Natural killer cell (primary cell): ENCODE measurements around the gene KRT74. TPM values are rescaled to one million over a fixed set of nuclear protein-coding genes. Genes with fewer than 3 reads are reported as not detected.

ENCODE experiments used
- ATAC-seq, 3 donors: fragments of 150-1000 bp in 2 of 3; fragments of 200-7000 bp in 1 of 3; cut with Tn5 transposase; 1 replicate in 1 of 3; 2 replicates in 2 of 3; pipeline ENCODE4 v1.10.0; 2021; ENCODE audit warnings: mild to moderate bottlenecking in 2 of 3, moderate library complexity in 2 of 3
- DNase-seq, 2 donors: peaks; one replicate each; pipeline versions ENCODE4 v3.0.0 to v3.0.0-alpha.2; 2013 to 2021; ENCODE audit warnings: mixed read lengths in 1 of 2
- H3K27ac ChIP-seq: one replicate; pipeline ENCODE4 v1.5.1; 2013; ENCODE audit warnings: mild to moderate bottlenecking, low read length
- H3K27me3 ChIP-seq: one replicate; pipeline ENCODE4 v1.6.1; 2013; ENCODE audit warnings: low read length; ENCODE audit not compliant: control insufficient read depth, insufficient read depth
- H3K36me3 ChIP-seq: one replicate; pipeline ENCODE4 v1.6.1; 2013; ENCODE audit warnings: low read length; ENCODE audit not compliant: control insufficient read depth, insufficient read depth
- H3K4me1 ChIP-seq: one replicate; pipeline ENCODE4 v1.6.1; 2013; ENCODE audit warnings: low read length; ENCODE audit not compliant: control insufficient read depth, insufficient read depth
- H3K4me3 ChIP-seq: one replicate; pipeline ENCODE4 v1.5.1; 2013; ENCODE audit warnings: low read length
- H3K9me3 ChIP-seq: one replicate; pipeline ENCODE4 v1.6.1; 2013; ENCODE audit warnings: low read length; ENCODE audit not compliant: control insufficient read depth, insufficient read depth
- H3K27ac Mint-ChIP-seq, 2 donors: one replicate each; pipeline ENCODE4 v1.8.0; 2022; ENCODE audit warnings: mild to moderate bottlenecking in 2 of 2, mixed read lengths in 2 of 2, moderate library complexity in 1 of 2
- H3K27me3 Mint-ChIP-seq, 2 donors: one replicate each; pipeline ENCODE4 v1.8.0; 2022; ENCODE audit warnings: low read depth in 2 of 2, mixed read lengths in 2 of 2
- H3K36me3 Mint-ChIP-seq: one replicate; pipeline ENCODE4 v1.8.0; 2022; ENCODE audit warnings: mixed read lengths
- H3K4me1 Mint-ChIP-seq, 2 donors: one replicate each; pipeline ENCODE4 v1.8.0; 2022; ENCODE audit warnings: mixed read lengths in 2 of 2
- H3K4me3 Mint-ChIP-seq: one replicate; pipeline ENCODE4 v1.8.0; 2022; ENCODE audit warnings: mild to moderate bottlenecking, moderate library complexity, mixed read lengths
- H3K9me3 Mint-ChIP-seq, 2 donors: one replicate each; pipeline ENCODE4 v1.8.0; 2022; ENCODE audit warnings: mixed read lengths in 2 of 2
- CTCF ChIP-seq: fragments of 200-600 bp; IDR thresholded peaks from one replicate; pipeline ENCODE4 v1.8.0; 2022; ENCODE audit warnings: antibody characterized with exemption
- WGBS: methylation state at CpG from one replicate; pipeline ENCODE4 v1.1.7; 2013; ENCODE audit warnings: missing lambda C conversion rate; ENCODE audit not compliant: insufficient coverage; 5-methylcytosine and 5-hydroxymethylcytosine counted together
- intact Hi-C: fragments of 100-400 bp; cut with micrococcal nuclease; formaldehyde crosslinking; loops from one replicate; pipeline ENCODE4 v1.14.2; 2022
- total RNA-seq, 4 donors: library from RNA; stranded (reverse); fragments of 120-200 nt in 1 of 4; gene quantifications; one replicate each; pipeline versions ENCODE4 v1.2.3 to v1.2.4, GENCODE V29; 2013 to 2022

The KRT74 gene
- 1 to 10 TPM in 1 of 3 donors, under 1 TPM in 2; 0.38 to 1.2 (median 0.38) TPM for total RNA-seq
- total RNA-seq (2013), result 0.18 TPM

- H3K4me3 ChIP-seq, result no peak within 1 kb of the TSS
- no peaks in the 10 kb centered on the region for H3K36me3 Mint-ChIP-seq
- ATAC-seq (no peak), DNase-seq (no peak)
- H3K27ac ChIP-seq, result no peak within 1 kb of the TSS
- H3K4me1 ChIP-seq, result peaks cover 38% of the 10 kb centered on the region
- H3K27me3 ChIP-seq, result peaks cover 10% of the 10 kb centered on the region
- H3K9me3 Mint-ChIP-seq, result no peaks in the 10 kb centered on the region
- H3K4me3 Mint-ChIP-seq, result no peak within 1 kb of the TSS
- peak within 1 kb of the TSS; percentile 12 to 18 for H3K27ac Mint-ChIP-seq
- intact Hi-C loops, result no loop called here
- TF ChIP-seq CTCF, result no peak
- H3K36me3 ChIP-seq, result no peaks in the 10 kb centered on the region
- H3K4me1 Mint-ChIP-seq, result peaks cover 35 to 36% of the 10 kb centered on the region in 2 donors
- H3K9me3 ChIP-seq, result no peaks in the 10 kb centered on the region
- WGBS, result 93% methylated on average over 3 of the region's 3 CpGs
- peaks cover 12 to 31% of the 10 kb centered on the region in 2 donors for H3K27me3 Mint-ChIP-seq
Measured at GRCh38 chr12:52573743-52574142, at the start of gene KRT74. TSS of gene KRT74 (minus strand) at chr12:52573843. CDS start at chr12:52573777, 66 bp downstream.

GRCh38 chr12:52622349-52622748, 48.7 kb upstream of the KRT74 start:
- H3K4me3 Mint-ChIP-seq, result no peak overlapping the region
- Histone ChIP-seq H3K9me3 (no peaks in the 10 kb centered on the region), H3K27me3 (no peaks in the 10 kb centered on the region), H3K4me1 (no peaks in the 10 kb centered on the region), H3K36me3 (no peaks in the 10 kb centered on the region), H3K27ac (no peak overlapping the region), H3K4me3 (no peak overlapping the region)
- no peaks in the 10 kb centered on the region for H3K9me3 Mint-ChIP-seq
- peak overlapping the region in 1 of 2 donors; percentile 79 for H3K27ac Mint-ChIP-seq
- intact Hi-C loops, result no loop called here
- DNase-seq (no peak), ATAC-seq (peak in 1 of 3 donors; percentile 66)
- H3K27me3 Mint-ChIP-seq, result peaks cover 0 to 6% of the 10 kb centered on the region in 2 donors
- 82% methylated on average over 2 of the region's 5 CpGs for WGBS
- peaks cover 25 to 74% of the 10 kb centered on the region in 2 donors for H3K4me1 Mint-ChIP-seq
- peaks cover 9% of the 10 kb centered on the region for H3K36me3 Mint-ChIP-seq
- no peak for TF ChIP-seq CTCF

GRCh38 chr12:52618866-52619265, 45.2 kb upstream of the KRT74 start:
- peaks cover 10% of the 10 kb centered on the region for H3K4me1 ChIP-seq
- WGBS, result 91% methylated on average over 2 of the region's 2 CpGs
- no peak for ATAC-seq
- peaks cover 9% of the 10 kb centered on the region for H3K36me3 Mint-ChIP-seq
- intact Hi-C loops, result no loop called here
- no peak for TF ChIP-seq CTCF
- no peaks in the 10 kb centered on the region for H3K9me3 Mint-ChIP-seq
- no peaks in the 10 kb centered on the region for H3K9me3 ChIP-seq
- H3K27me3 ChIP-seq, result no peaks in the 10 kb centered on the region
- H3K27me3 Mint-ChIP-seq, result peaks cover 0 to 12% of the 10 kb centered on the region in 2 donors
- H3K4me3 ChIP-seq, result no peak overlapping the region
- H3K4me3 Mint-ChIP-seq, result no peak overlapping the region
- DNase-seq, result no peak
- peaks cover 41 to 64% of the 10 kb centered on the region in 2 donors for H3K4me1 Mint-ChIP-seq
- H3K27ac Mint-ChIP-seq, result no peak overlapping the region
- no peak overlapping the region for H3K27ac ChIP-seq
- no peaks in the 10 kb centered on the region for H3K36me3 ChIP-seq

GRCh38 chr12:52618216-52618615, 44.6 kb upstream of the KRT74 start, which contains the start of gene KRT73:
TSS of gene KRT73 (minus strand) at chr12:52618559. CDS start at chr12:52618524, 35 bp downstream.
- no peak within 1 kb of the TSS for H3K4me3 Mint-ChIP-seq
- peak within 1 kb of the TSS in 1 of 2 donors; percentile 33 for H3K27ac Mint-ChIP-seq
- H3K27me3 ChIP-seq, result no peaks in the 10 kb centered on the region
- ATAC-seq (no peak), DNase-seq (no peak)
- no peak within 1 kb of the TSS for H3K27ac ChIP-seq
- no peak for TF ChIP-seq CTCF
- no peaks in the 10 kb centered on the region for H3K36me3 ChIP-seq
- no peak within 1 kb of the TSS for H3K4me3 ChIP-seq
- intact Hi-C loops, result no loop called here
- 95% methylated on average over 14 of the region's 14 CpGs for WGBS
- H3K36me3 Mint-ChIP-seq, result peaks cover 8% of the 10 kb centered on the region
- no peaks in the 10 kb centered on the region for H3K9me3 ChIP-seq
- peaks cover 10% of the 10 kb centered on the region for H3K4me1 ChIP-seq
- H3K4me1 Mint-ChIP-seq, result peaks cover 45 to 64% of the 10 kb centered on the region in 2 donors
- peaks cover 0 to 12% of the 10 kb centered on the region in 2 donors for H3K27me3 Mint-ChIP-seq
- H3K9me3 Mint-ChIP-seq, result no peaks in the 10 kb centered on the region
